HTERT RPE-1 (cell line): ENCODE results near the gene DLG2.
"Not testable (repeated sequence)": the region's sequence is repeated elsewhere in the genome, so short reads cannot be mapped to it uniquely, and the experiment has no call there.

Experiments
- in situ Hi-C: fragments of 300-500 bp; cut with MboI; formaldehyde crosslinking; loops from 4 replicates; pipeline ENCODE4 v1.14.3; 2020; ENCODE audit warnings: low sequenced_read_pairs

Gene DLG2

GRCh38 chr11:85627332-85627997 lies at the start of gene DLG2:
Gene DLG2, minus strand, starts transcription at chr11:85627344.
- in situ Hi-C loops: no loop called here

GRCh38 chr11:85673393-85673792 lies 46.2 kb upstream of the DLG2 start:
- in situ Hi-C loops: no loop called here

GRCh38 chr11:85672105-85672902 lies 45.2 kb upstream of the DLG2 start:
- in situ Hi-C loops: no loop called here

- in situ Hi-C loops: not testable (repeated sequence)
Observed at GRCh38 chr11:85670949-85671663, 44.0 kb upstream of the DLG2 start.

GRCh38 chr11:85668157-85668556 lies 41.0 kb upstream of the DLG2 start:
- in situ Hi-C loops: no loop called here

- in situ Hi-C loops: no loop called here
Observed at GRCh38 chr11:85666687-85667086, 39.5 kb upstream of the DLG2 start.

- in situ Hi-C loops: no loop called here
Observed at GRCh38 chr11:85665733-85666132, 38.6 kb upstream of the DLG2 start.

GRCh38 chr11:85664615-85665481 lies 37.7 kb upstream of the DLG2 start, which contains the start of gene CREBZF:
Gene CREBZF, minus strand, starts transcription at chr11:85665129. Its CDS starts 254 bp downstream, at chr11:85664875.
- in situ Hi-C loops: no loop called here

- in situ Hi-C loops: no loop called here
Observed at GRCh38 chr11:85663753-85664614, 36.8 kb upstream of the DLG2 start.

- in situ Hi-C loops: no loop called here
Observed at GRCh38 chr11:85663080-85663752, 36.1 kb upstream of the DLG2 start.

- in situ Hi-C loops: no loop called here
Observed at GRCh38 chr11:85661972-85662664, 35.0 kb upstream of the DLG2 start.

GRCh38 chr11:85658180-85658579 lies 31.0 kb upstream of the DLG2 start:
- in situ Hi-C loops: no loop called here

GRCh38 chr11:85656777-85657176 lies 29.6 kb upstream of the DLG2 start:
- in situ Hi-C loops: no loop called here

GRCh38 chr11:85654343-85654742 lies 27.2 kb upstream of the DLG2 start:
- in situ Hi-C loops: not testable (repeated sequence)

- in situ Hi-C loops: no loop called here
Observed at GRCh38 chr11:85652786-85653447, 25.8 kb upstream of the DLG2 start.

- in situ Hi-C loops: no loop called here
Observed at GRCh38 chr11:85651118-85651517, 24.0 kb upstream of the DLG2 start.

GRCh38 chr11:85647604-85648299 lies 20.6 kb upstream of the DLG2 start, which contains the start of gene TMEM126A:
Gene TMEM126A, plus strand, starts transcription at chr11:85647967. Its CDS starts 2,289 bp downstream, at chr11:85650256.
- in situ Hi-C loops: no loop called here
